ENCODE results near the gene ANO6.

Gene ANO6

GRCh38 chr12:45336331-45336730 is 120.4 kb downstream of the ANO6 start:
- Histone ChIP-seq H3K27me3 (replicated peaks in 2 of 5; ENCODE audit: control insufficient read depth in 4 of 5, insufficient read depth in 5 of 5, low read length in 4 of 5) (no peaks in the 10 kb centered on the region), H3K36me3 (ENCODE audit: control insufficient read depth in 4 of 4, insufficient read depth in 4 of 4, low read length in 3 of 4) (peaks cover 3 to 9% (median 4%) of the 10 kb centered on the region in 4 experiments), H3K4me3 (ENCODE audit: control insufficient read depth in 1 of 7, extremely low read depth in 1 of 7, insufficient read depth in 4 of 7, low read depth in 2 of 7, low read length in 6 of 7) (no peak overlapping the region), H3K27ac (ENCODE audit: insufficient read depth in 1 of 2, low read depth in 1 of 2, low read length in 2 of 2, poor library complexity in 1 of 2, severe bottlenecking in 2 of 2) (no peak overlapping the region), H3K9me3 (ENCODE audit: control extremely low read depth in 1 of 5, control insufficient read depth in 4 of 5, insufficient read depth in 2 of 5, low read depth in 1 of 5, low read length in 4 of 5) (no peaks in the 10 kb centered on the region), H3K4me1 (ENCODE audit: control extremely low read depth in 1 of 4, control insufficient read depth in 4 of 4, insufficient read depth in 4 of 4, low read length in 3 of 4) (peaks cover 0 to 3% (median 0%) of the 10 kb centered on the region in 4 experiments)
- peak; percentile 4 to 70 (median 53) for DNase-seq
- ChIA-PET POLR2A (no interaction called here), CTCF (interaction anchor here (1.1 kb wide), 1 partner anchor 9 kb away, joined by 3 read pairs; no protein-coding TSS in a partner anchor)
- WGBS (ENCODE audit: insufficient coverage): no CpG with 5 or more reads among the region's 2 CpGs

DNA sequence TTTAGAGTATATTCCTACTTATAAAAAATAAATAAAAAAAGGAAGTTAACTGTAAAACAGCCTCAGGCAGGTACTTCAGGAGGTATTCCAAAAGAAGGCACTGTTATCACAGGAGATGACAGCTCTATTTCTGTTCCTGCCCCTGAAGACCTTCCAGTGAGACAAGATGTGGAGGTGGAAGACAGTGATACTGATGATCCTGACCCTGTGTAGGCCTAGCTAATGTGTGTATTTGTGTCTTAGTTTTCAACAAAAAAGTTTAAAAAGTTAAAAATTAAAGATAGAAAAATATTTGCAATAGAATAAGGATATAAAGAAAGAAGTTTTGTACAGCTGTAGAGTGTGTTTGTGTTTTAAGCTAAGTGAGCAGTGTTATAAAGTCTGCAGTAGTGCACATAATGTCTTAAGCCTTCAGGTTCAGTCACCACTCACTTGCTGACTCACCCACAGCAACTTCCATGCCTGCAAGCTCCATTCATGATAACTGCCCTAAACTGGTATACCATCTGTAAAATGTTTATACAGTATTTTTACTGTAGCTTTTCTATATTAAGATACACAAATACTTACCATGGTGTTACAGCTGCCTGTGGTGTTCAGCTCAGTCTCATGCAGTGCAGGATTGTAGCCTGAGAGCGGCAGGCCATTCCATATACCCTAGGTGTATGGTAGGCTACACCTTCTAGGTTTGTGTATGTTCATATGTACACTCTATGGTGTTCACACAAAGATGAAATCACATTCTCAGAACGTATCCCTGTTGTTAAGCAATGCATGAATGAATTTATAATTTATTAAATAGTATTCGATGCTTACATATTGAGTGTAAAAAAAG is 121.1 kb downstream of the ANO6 start:
- H3K36me3 ChIP-seq (ENCODE audit: control insufficient read depth in 4 of 4, insufficient read depth in 4 of 4, low read length in 3 of 4): peaks cover 0 to 6% (median 3%) of the 10 kb centered on the region in 4 experiments
- ChIA-PET CTCF (interaction anchor here (1.1 kb wide), 1 partner anchor 9 kb away, joined by 3 read pairs; no protein-coding TSS in a partner anchor), POLR2A (interaction anchor here (0.5 kb wide), 1 partner anchor 14 kb away, joined by 4 read pairs; no protein-coding TSS in a partner anchor)
- peak in 2 of 3 donors; percentile 49 to 70 for DNase-seq
- H3K27me3 ChIP-seq (replicated peaks in 2 of 5; ENCODE audit: control insufficient read depth in 4 of 5, insufficient read depth in 5 of 5, low read length in 4 of 5): no peaks in the 10 kb centered on the region
- H3K4me1 ChIP-seq (ENCODE audit: control extremely low read depth in 1 of 4, control insufficient read depth in 4 of 4, insufficient read depth in 4 of 4, low read length in 3 of 4): peaks cover 0 to 3% (median 0%) of the 10 kb centered on the region in 4 experiments
- no peaks in the 10 kb centered on the region for H3K9me3 ChIP-seq (ENCODE audit: control extremely low read depth in 1 of 5, control insufficient read depth in 4 of 5, insufficient read depth in 2 of 5, low read depth in 1 of 5, low read length in 4 of 5)
- 100% methylated on average over 1 of the region's 3 CpGs for WGBS (ENCODE audit: insufficient coverage)
- no peak overlapping the region for H3K27ac ChIP-seq (ENCODE audit: insufficient read depth in 1 of 2, low read depth in 1 of 2, low read length in 2 of 2, poor library complexity in 1 of 2, severe bottlenecking in 2 of 2)
- no peak overlapping the region for H3K4me3 ChIP-seq (ENCODE audit: control insufficient read depth in 1 of 7, extremely low read depth in 1 of 7, insufficient read depth in 4 of 7, low read depth in 2 of 7, low read length in 6 of 7)

- no peak overlapping the region for H3K27ac ChIP-seq (ENCODE audit: insufficient read depth in 1 of 2, low read depth in 1 of 2, low read length in 2 of 2, poor library complexity in 1 of 2, severe bottlenecking in 2 of 2)
- H3K4me3 ChIP-seq (ENCODE audit: control insufficient read depth in 1 of 7, extremely low read depth in 1 of 7, insufficient read depth in 4 of 7, low read depth in 2 of 7, low read length in 6 of 7): no peak overlapping the region
- H3K4me1 ChIP-seq (ENCODE audit: control extremely low read depth in 1 of 4, control insufficient read depth in 4 of 4, insufficient read depth in 4 of 4, low read length in 3 of 4): peaks cover 0 to 3% (median 0%) of the 10 kb centered on the region in 4 experiments
- no peak for DNase-seq
- H3K9me3 ChIP-seq (ENCODE audit: control extremely low read depth in 1 of 5, control insufficient read depth in 4 of 5, insufficient read depth in 2 of 5, low read depth in 1 of 5, low read length in 4 of 5): no peaks in the 10 kb centered on the region
- ChIA-PET POLR2A (interaction anchor here (0.5 kb wide), 1 partner anchor 15 kb away, joined by 4 read pairs; no protein-coding TSS in a partner anchor), CTCF (no interaction called here)
- no peaks in the 10 kb centered on the region for H3K27me3 ChIP-seq (replicated peaks in 2 of 5; ENCODE audit: control insufficient read depth in 4 of 5, insufficient read depth in 5 of 5, low read length in 4 of 5)
- H3K36me3 ChIP-seq (ENCODE audit: control insufficient read depth in 4 of 4, insufficient read depth in 4 of 4, low read length in 3 of 4): peaks cover 0 to 3% (median under 1%) of the 10 kb centered on the region in 4 experiments
Observed at GRCh38 chr12:45337835-45338234, 121.9 kb downstream of the ANO6 start.

DNA sequence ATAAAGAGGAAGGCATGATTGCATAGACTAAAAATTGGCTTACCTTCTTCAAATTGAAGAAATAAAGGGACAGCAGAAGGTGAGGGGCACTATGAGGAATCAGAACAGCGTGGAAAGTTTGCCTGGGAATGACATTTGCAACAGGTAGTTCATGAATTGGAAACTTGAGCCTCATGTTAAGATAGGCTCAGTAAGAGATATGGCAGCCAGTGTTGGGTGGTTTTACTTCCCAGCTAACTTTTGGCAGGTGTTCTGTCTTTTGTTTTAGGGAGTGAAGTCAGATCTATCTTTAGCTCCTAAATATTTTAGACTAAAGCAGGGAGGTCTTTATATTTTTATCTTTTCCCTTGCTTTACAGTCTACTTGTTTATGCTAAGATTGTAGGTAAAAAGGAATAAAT is 122.4 kb downstream of the ANO6 start:
- peaks cover 0 to 3% (median under 1%) of the 10 kb centered on the region in 4 experiments for H3K36me3 ChIP-seq (ENCODE audit: control insufficient read depth in 4 of 4, insufficient read depth in 4 of 4, low read length in 3 of 4)
- WGBS (ENCODE audit: insufficient coverage): 100% methylated on average over 1 of the region's 1 CpG
- no peak overlapping the region for H3K4me3 ChIP-seq (ENCODE audit: control insufficient read depth in 1 of 7, extremely low read depth in 1 of 7, insufficient read depth in 4 of 7, low read depth in 2 of 7, low read length in 6 of 7)
- H3K9me3 ChIP-seq (ENCODE audit: control extremely low read depth in 1 of 5, control insufficient read depth in 4 of 5, insufficient read depth in 2 of 5, low read depth in 1 of 5, low read length in 4 of 5): no peaks in the 10 kb centered on the region
- no peaks in the 10 kb centered on the region for H3K27me3 ChIP-seq (replicated peaks in 2 of 5; ENCODE audit: control insufficient read depth in 4 of 5, insufficient read depth in 5 of 5, low read length in 4 of 5)
- CTCF ChIA-PET: no interaction called here
- H3K4me1 ChIP-seq (ENCODE audit: control extremely low read depth in 1 of 4, control insufficient read depth in 4 of 4, insufficient read depth in 4 of 4, low read length in 3 of 4): peaks cover 0 to 3% (median 0%) of the 10 kb centered on the region in 4 experiments
- no peak for DNase-seq
- H3K27ac ChIP-seq (ENCODE audit: insufficient read depth in 1 of 2, low read depth in 1 of 2, low read length in 2 of 2, poor library complexity in 1 of 2, severe bottlenecking in 2 of 2): no peak overlapping the region
- POLR2A ChIA-PET: no interaction called here

DNA sequence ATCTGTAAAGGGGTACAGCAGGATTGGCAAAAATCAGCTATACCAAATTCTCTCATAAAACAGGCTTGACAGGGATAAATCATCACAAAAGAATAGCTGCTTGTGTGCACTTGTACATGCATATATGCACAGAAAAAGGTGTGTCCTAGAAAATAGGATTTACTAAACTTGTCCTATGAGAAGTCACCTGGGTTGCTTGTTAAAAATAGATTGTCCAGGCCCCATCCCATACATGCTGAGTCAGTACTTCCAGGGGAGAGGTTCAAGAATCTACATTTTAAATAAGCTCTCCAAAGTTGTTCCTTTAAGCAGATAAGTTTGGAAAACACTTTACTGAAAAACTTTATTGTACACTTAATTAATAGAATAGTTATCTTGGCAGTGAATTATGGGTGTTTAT is 123.1 kb downstream of the ANO6 start:
- DNase-seq: no peak
- H3K27ac ChIP-seq (ENCODE audit: insufficient read depth in 1 of 2, low read depth in 1 of 2, low read length in 2 of 2, poor library complexity in 1 of 2, severe bottlenecking in 2 of 2): no peak overlapping the region
- peaks cover 0 to 3% (median under 1%) of the 10 kb centered on the region in 4 experiments for H3K36me3 ChIP-seq (ENCODE audit: control insufficient read depth in 4 of 4, insufficient read depth in 4 of 4, low read length in 3 of 4)
- H3K9me3 ChIP-seq (ENCODE audit: control extremely low read depth in 1 of 5, control insufficient read depth in 4 of 5, insufficient read depth in 2 of 5, low read depth in 1 of 5, low read length in 4 of 5): no peaks in the 10 kb centered on the region
- H3K27me3 ChIP-seq (replicated peaks in 2 of 5; ENCODE audit: control insufficient read depth in 4 of 5, insufficient read depth in 5 of 5, low read length in 4 of 5): no peaks in the 10 kb centered on the region
- no peak overlapping the region for H3K4me3 ChIP-seq (ENCODE audit: control insufficient read depth in 1 of 7, extremely low read depth in 1 of 7, insufficient read depth in 4 of 7, low read depth in 2 of 7, low read length in 6 of 7)
- POLR2A ChIA-PET: no interaction called here
- CTCF ChIA-PET: interaction anchor here (1.6 kb wide), 1 partner anchor 16 kb away, joined by 3 read pairs; no protein-coding TSS in a partner anchor
- H3K4me1 ChIP-seq (ENCODE audit: control extremely low read depth in 1 of 4, control insufficient read depth in 4 of 4, insufficient read depth in 4 of 4, low read length in 3 of 4): peaks cover 0 to 3% (median 0%) of the 10 kb centered on the region in 4 experiments

GRCh38 chr12:45342171-45342570 is 126.3 kb downstream of the ANO6 start:
- peaks cover 0 to 1% (median 0%) of the 10 kb centered on the region in 4 experiments for H3K4me1 ChIP-seq (ENCODE audit: control extremely low read depth in 1 of 4, control insufficient read depth in 4 of 4, insufficient read depth in 4 of 4, low read length in 3 of 4)
- ChIA-PET POLR2A (no interaction called here), CTCF (interaction anchor here (1.3 kb wide), 1 partner anchor 10 kb away, joined by 3 read pairs; no protein-coding TSS in a partner anchor)
- no peak for DNase-seq
- H3K36me3 ChIP-seq (ENCODE audit: control insufficient read depth in 4 of 4, insufficient read depth in 4 of 4, low read length in 3 of 4): peaks cover 0 to 7% (median 1%) of the 10 kb centered on the region in 4 experiments
- H3K4me3 ChIP-seq (ENCODE audit: control insufficient read depth in 1 of 7, extremely low read depth in 1 of 7, insufficient read depth in 4 of 7, low read depth in 2 of 7, low read length in 6 of 7): no peak overlapping the region
- WGBS (ENCODE audit: insufficient coverage): 94% methylated on average over 2 of the region's 3 CpGs
- H3K27ac ChIP-seq (ENCODE audit: insufficient read depth in 1 of 2, low read depth in 1 of 2, low read length in 2 of 2, poor library complexity in 1 of 2, severe bottlenecking in 2 of 2): no peak overlapping the region
- no peaks in the 10 kb centered on the region for H3K9me3 ChIP-seq (ENCODE audit: control extremely low read depth in 1 of 5, control insufficient read depth in 4 of 5, insufficient read depth in 2 of 5, low read depth in 1 of 5, low read length in 4 of 5)
- no peaks in the 10 kb centered on the region for H3K27me3 ChIP-seq (replicated peaks in 2 of 5; ENCODE audit: control insufficient read depth in 4 of 5, insufficient read depth in 5 of 5, low read length in 4 of 5)

GRCh38 chr12:45342848-45343247 is 127.0 kb downstream of the ANO6 start:
- no peaks in the 10 kb centered on the region for H3K27me3 ChIP-seq (replicated peaks in 2 of 5; ENCODE audit: control insufficient read depth in 4 of 5, insufficient read depth in 5 of 5, low read length in 4 of 5)
- POLR2A ChIA-PET: no interaction called here
- DNase-seq: no peak
- H3K4me3 ChIP-seq (ENCODE audit: control insufficient read depth in 1 of 7, extremely low read depth in 1 of 7, insufficient read depth in 4 of 7, low read depth in 2 of 7, low read length in 6 of 7): no peak overlapping the region
- H3K36me3 ChIP-seq (ENCODE audit: control insufficient read depth in 4 of 4, insufficient read depth in 4 of 4, low read length in 3 of 4): peaks cover 0 to 7% (median 2%) of the 10 kb centered on the region in 4 experiments
- no CpG with 5 or more reads among the region's 2 CpGs for WGBS (ENCODE audit: insufficient coverage)
- no peaks in the 10 kb centered on the region for H3K4me1 ChIP-seq (ENCODE audit: control extremely low read depth in 1 of 4, control insufficient read depth in 4 of 4, insufficient read depth in 4 of 4, low read length in 3 of 4)
- no peak overlapping the region for H3K27ac ChIP-seq (ENCODE audit: insufficient read depth in 1 of 2, low read depth in 1 of 2, low read length in 2 of 2, poor library complexity in 1 of 2, severe bottlenecking in 2 of 2)
- no peaks in the 10 kb centered on the region for H3K9me3 ChIP-seq (ENCODE audit: control extremely low read depth in 1 of 5, control insufficient read depth in 4 of 5, insufficient read depth in 2 of 5, low read depth in 1 of 5, low read length in 4 of 5)
- CTCF ChIA-PET: interaction anchor here (1.2 kb wide), 1 partner anchor 46 kb away, joined by 3 read pairs; no protein-coding TSS in a partner anchor

Measured in common myeloid progenitor, CD34-positive (primary cell).